Fibroblast of the aortic adventitia (primary cell): Measurements from ENCODE around the gene SNAPC5. TPM values are rescaled to one million over a fixed set of nuclear protein-coding genes. Genes with fewer than 3 reads are reported as not detected.
A peak's percentile ranks its signal among the peaks of the same experiment; 100 is the strongest.
"Not testable (repeated sequence)": the region's sequence is repeated elsewhere in the genome, so short reads cannot be mapped to it uniquely, and the experiment has no call there.

Source experiments
- DNase-seq: peaks from one replicate; pipeline ENCODE4 v3.0.0-alpha.2; 2010; ENCODE audit warnings: low read depth
- H3K4me3 ChIP-seq: 2 replicates; pipeline ENCODE4 v1.5.1; 2011; ENCODE audit warnings: low read depth, mild to moderate bottlenecking, control low read depth, low read length, moderate library complexity
- CTCF ChIP-seq: IDR thresholded peaks from 2 replicates; pipeline ENCODE4 v1.5.1; 2011; ENCODE audit warnings: mild to moderate bottlenecking, low read length, control low read depth, inconsistent platforms; ENCODE audit not compliant: insufficient read depth
- total RNA-seq: library from RNA; depleted of rRNA; stranded (reverse); fragments of >200 nt; gene quantifications from 2 replicates; pipeline ENCODE4 v1.2.3, GENCODE V29; 2012; ENCODE audit warnings: low replicate concordance

The SNAPC5 gene
- total RNA-seq, 1 donor = 23.8 TPM

- peak overlapping the region; percentile 99 for H3K4me3 ChIP-seq
- no peak for TF ChIP-seq CTCF
- no peak for DNase-seq
Observed at GRCh38 chr15:66503780-66504562, 6.4 kb upstream of the SNAPC5 start.

GRCh38 chr15:66503041-66503648, 5.6 kb upstream of the SNAPC5 start:
- peak overlapping the region; percentile 99 for H3K4me3 ChIP-seq
- peak; percentile 40 for DNase-seq

- no peak for DNase-seq
- no peak for TF ChIP-seq CTCF
- H3K4me3 ChIP-seq = peak overlapping the region; percentile 99
Observed at GRCh38 chr15:66502491-66502890, 4.9 kb upstream of the SNAPC5 start.

- H3K4me3 ChIP-seq, DNase-seq: not testable (repeated sequence)
Observed at GRCh38 chr15:66500346-66500745, 2.8 kb upstream of the SNAPC5 start.

- DNase-seq = peak; percentile 71
- peak; percentile 43 for TF ChIP-seq CTCF
- no peak overlapping the region for H3K4me3 ChIP-seq
Observed at GRCh38 chr15:66498501-66499386, 1.2 kb upstream of the SNAPC5 start.

- TF ChIP-seq CTCF = no peak
- DNase-seq = no peak
- H3K4me3 ChIP-seq = peak overlapping the region; percentile 95
Observed at GRCh38 chr15:66496951-66497501, 536 bp downstream of the SNAPC5 start.

GRCh38 chr15:66494262-66494661, 3.3 kb downstream of the SNAPC5 start:
- no peak for TF ChIP-seq CTCF
- DNase-seq = no peak
- H3K4me3 ChIP-seq = no peak overlapping the region
